Globus pallidus (tissue), 1 donor: ENCODE data around the gene C1QTNF12.
"Not testable (repeated sequence)": the region's sequence is repeated elsewhere in the genome, so short reads cannot be mapped to it uniquely, and the experiment has no call there.

Experiments
- DNase-seq: peaks from one replicate; pipeline ENCODE4 v3.0.0-alpha.2; 2015; ENCODE audit warnings: low spot score

Gene C1QTNF12

GRCh38 chr1:1259540-1259939 is 13.0 kb upstream of the C1QTNF12 start:
- no peak for DNase-seq

- no peak for DNase-seq
These were observed 12.6 kb upstream of the C1QTNF12 start for GRCh38 chr1:1259119-1259488.

GRCh38 chr1:1256956-1257871 is 10.7 kb upstream of the C1QTNF12 start:
- DNase-seq = no peak

GRCh38 chr1:1255611-1256010 is 9.1 kb upstream of the C1QTNF12 start:
- DNase-seq = no peak

- no peak for DNase-seq
These were observed 8.6 kb upstream of the C1QTNF12 start for GRCh38 chr1:1255078-1255477.

GRCh38 chr1:1254667-1254998 is 8.1 kb upstream of the C1QTNF12 start:
- DNase-seq = no peak

- no peak for DNase-seq
These were observed 7.6 kb upstream of the C1QTNF12 start for GRCh38 chr1:1253972-1254666.

GRCh38 chr1:1253314-1253713 is 6.8 kb upstream of the C1QTNF12 start:
- no peak for DNase-seq

- DNase-seq = no peak
These were observed 4.3 kb upstream of the C1QTNF12 start for GRCh38 chr1:1250786-1251284.

- not testable (repeated sequence) for DNase-seq
These were observed 1.7 kb upstream of the C1QTNF12 start for GRCh38 chr1:1248009-1248913.

GRCh38 chr1:1247341-1247913 is 905 bp upstream of the C1QTNF12 start:
- DNase-seq = no peak

- DNase-seq = no peak
These were observed 525 bp downstream of the C1QTNF12 start for GRCh38 chr1:1245817-1246576.

GRCh38 chr1:1245178-1245816 is 1.2 kb downstream of the C1QTNF12 start:
- no peak for DNase-seq

- no peak for DNase-seq
These were observed 2.2 kb downstream of the C1QTNF12 start for GRCh38 chr1:1244192-1244811.

GRCh38 chr1:1243807-1244191 is 2.7 kb downstream of the C1QTNF12 start:
- no peak for DNase-seq

- DNase-seq = no peak
These were observed 3.3 kb downstream of the C1QTNF12 start for GRCh38 chr1:1243266-1243660.

- no peak for DNase-seq
These were observed 3.9 kb downstream of the C1QTNF12 start for GRCh38 chr1:1242461-1243265.

- DNase-seq = no peak
These were observed 4.8 kb downstream of the C1QTNF12 start for GRCh38 chr1:1241588-1242219.
